Activated CD8-positive, alpha-beta T cell treated with anti-CD3 and anti-CD28 coated beads for 36 hours (primary cell): ENCODE results near the gene HNRNPK. TPM values are rescaled to one million over a fixed set of nuclear protein-coding genes. Genes with fewer than 3 reads are reported as not detected.

Experiments
- ATAC-seq: fragments of 200-7000 bp; cut with Tn5 transposase; one replicate; pipeline ENCODE4 v1.10.0; 2021; ENCODE audit warnings: mild to moderate bottlenecking, moderate library complexity
- CTCF ChIA-PET: fragments of 350-600 bp; sonication (Branson Sonifier 250); formaldehyde crosslinking; loops from one replicate; lab custom pipeline; 2021; ENCODE audit warnings: antibody characterized with exemption; lab: Charles Lee
- POLR2A ChIA-PET: fragments of 350-600 bp; sonication (Branson Sonifier 250); formaldehyde crosslinking; loops from one replicate; lab custom pipeline; 2021; ENCODE audit warnings: antibody characterized with exemption; lab: Charles Lee
- DNase-seq: peaks from one replicate; pipeline ENCODE4 v3.0.0-alpha.2; 2020
- H3K27ac Mint-ChIP-seq: one replicate; pipeline ENCODE4 v1.8.0; 2021; ENCODE audit warnings: mild to moderate bottlenecking, mixed read lengths
- H3K27me3 Mint-ChIP-seq: one replicate; pipeline ENCODE4 v1.8.0; 2021; ENCODE audit warnings: mixed read lengths
- H3K36me3 Mint-ChIP-seq: one replicate; pipeline ENCODE4 v1.8.0; 2021; ENCODE audit warnings: low read depth, mixed read lengths
- H3K4me1 Mint-ChIP-seq: one replicate; pipeline ENCODE4 v1.8.0; 2021; ENCODE audit warnings: low read depth, mixed read lengths
- H3K4me3 Mint-ChIP-seq: one replicate; pipeline ENCODE4 v1.8.0; 2021; ENCODE audit warnings: mild to moderate bottlenecking, moderate library complexity, mixed read lengths
- H3K9me3 Mint-ChIP-seq: one replicate; pipeline ENCODE4 v1.8.0; 2021; ENCODE audit warnings: mixed read lengths
- CTCF ChIP-seq: fragments of 200-600 bp; IDR thresholded peaks from one replicate; pipeline ENCODE4 v1.8.0; 2022; ENCODE audit warnings: antibody characterized with exemption, mild to moderate bottlenecking
- intact Hi-C: fragments of 100-400 bp; cut with micrococcal nuclease; formaldehyde crosslinking; loops from one replicate; pipeline ENCODE4 v1.10.0; 2022
- total RNA-seq, 2 experiments: library from RNA; stranded (reverse); gene quantifications; one replicate each; pipeline ENCODE4 v1.2.3, GENCODE V29; 2021

HNRNPK gene
- total RNA-seq, 2 experiments from 2014 or later: 761 to 773 TPM

GRCh38 chr9:83992901-83993300, 12.9 kb upstream of the HNRNPK start:
- CTCF ChIA-PET: no interaction called here
- Mint-ChIP-seq H3K9me3 (no peaks in the 10 kb centered on the region), H3K4me3 (no peak overlapping the region), H3K27me3 (no peaks in the 10 kb centered on the region), H3K36me3 (peaks cover 37% of the 10 kb centered on the region), H3K27ac (no peak overlapping the region), H3K4me1 (peaks cover 6% of the 10 kb centered on the region)
- ATAC-seq (no peak), DNase-seq (no peak)
- intact Hi-C loops: no loop called here
- POLR2A ChIA-PET: no interaction called here
- no peak for TF ChIP-seq CTCF

GRCh38 chr9:83992407-83992806, 12.4 kb upstream of the HNRNPK start:
- H3K27me3 Mint-ChIP-seq: no peaks in the 10 kb centered on the region
- H3K9me3 Mint-ChIP-seq: no peaks in the 10 kb centered on the region
- ChIA-PET POLR2A (no interaction called here), CTCF (no interaction called here)
- H3K4me1 Mint-ChIP-seq: peaks cover 8% of the 10 kb centered on the region
- intact Hi-C loops: no loop called here
- TF ChIP-seq CTCF: no peak
- no peak overlapping the region for H3K27ac Mint-ChIP-seq
- ATAC-seq: no peak
- H3K36me3 Mint-ChIP-seq: peaks cover 39% of the 10 kb centered on the region
- no peak for DNase-seq
- H3K4me3 Mint-ChIP-seq: no peak overlapping the region

- Mint-ChIP-seq H3K27ac (no peak overlapping the region), H3K4me1 (peaks cover 16% of the 10 kb centered on the region), H3K9me3 (no peaks in the 10 kb centered on the region), H3K27me3 (no peaks in the 10 kb centered on the region), H3K36me3 (peaks cover 44% of the 10 kb centered on the region), H3K4me3 (no peak overlapping the region)
- ATAC-seq (no peak), DNase-seq (no peak)
- CTCF ChIA-PET: no interaction called here
- intact Hi-C loops: no loop called here
- POLR2A ChIA-PET: no interaction called here
- TF ChIP-seq CTCF: no peak
Observed at GRCh38 chr9:83991355-83991754, 11.3 kb upstream of the HNRNPK start.

- CTCF ChIA-PET: no interaction called here
- H3K27me3 Mint-ChIP-seq: no peaks in the 10 kb centered on the region
- DNase-seq: no peak
- peaks cover 17% of the 10 kb centered on the region for H3K4me1 Mint-ChIP-seq
- no peaks in the 10 kb centered on the region for H3K9me3 Mint-ChIP-seq
- H3K4me3 Mint-ChIP-seq: no peak overlapping the region
- no peak for TF ChIP-seq CTCF
- no peak for ATAC-seq
- no peak overlapping the region for H3K27ac Mint-ChIP-seq
- POLR2A ChIA-PET: no interaction called here
- H3K36me3 Mint-ChIP-seq: peaks cover 35% of the 10 kb centered on the region
- intact Hi-C loops: no loop called here
Observed at GRCh38 chr9:83988411-83988810, 8.4 kb upstream of the HNRNPK start.

GRCh38 chr9:83987402-83987791, 7.4 kb upstream of the HNRNPK start:
- peaks cover 27% of the 10 kb centered on the region for H3K4me1 Mint-ChIP-seq
- ATAC-seq (no peak), DNase-seq (no peak)
- no peaks in the 10 kb centered on the region for H3K27me3 Mint-ChIP-seq
- H3K4me3 Mint-ChIP-seq: no peak overlapping the region
- no peaks in the 10 kb centered on the region for H3K9me3 Mint-ChIP-seq
- H3K27ac Mint-ChIP-seq: no peak overlapping the region
- TF ChIP-seq CTCF: no peak
- ChIA-PET CTCF (interaction anchor here (0.8 kb wide), 1 partner anchor 328 kb away, joined by 3 read pairs; no protein-coding TSS in a partner anchor), POLR2A (interaction anchor here (1.0 kb wide), 1 partner anchor 67 kb away, joined by 3 read pairs; no protein-coding TSS in a partner anchor)
- peaks cover 37% of the 10 kb centered on the region for H3K36me3 Mint-ChIP-seq
- intact Hi-C loops: no loop called here
